HG02981 (cell line): ENCODE measurements around the gene ZNF185.

ENCODE experiments used
- ATAC-seq: cut with Tn5 transposase; IDR thresholded peaks from one replicate; pipeline ENCODE4 v1.9.1; 2021; ENCODE audit warnings: mild to moderate bottlenecking, moderate library complexity; ENCODE audit not compliant: unreplicated experiment

ZNF185 gene

GRCh38 chrX:152895121-152895520 is 2.7 kb upstream of the ZNF185 start:
- ATAC-seq: no peak

DNA sequence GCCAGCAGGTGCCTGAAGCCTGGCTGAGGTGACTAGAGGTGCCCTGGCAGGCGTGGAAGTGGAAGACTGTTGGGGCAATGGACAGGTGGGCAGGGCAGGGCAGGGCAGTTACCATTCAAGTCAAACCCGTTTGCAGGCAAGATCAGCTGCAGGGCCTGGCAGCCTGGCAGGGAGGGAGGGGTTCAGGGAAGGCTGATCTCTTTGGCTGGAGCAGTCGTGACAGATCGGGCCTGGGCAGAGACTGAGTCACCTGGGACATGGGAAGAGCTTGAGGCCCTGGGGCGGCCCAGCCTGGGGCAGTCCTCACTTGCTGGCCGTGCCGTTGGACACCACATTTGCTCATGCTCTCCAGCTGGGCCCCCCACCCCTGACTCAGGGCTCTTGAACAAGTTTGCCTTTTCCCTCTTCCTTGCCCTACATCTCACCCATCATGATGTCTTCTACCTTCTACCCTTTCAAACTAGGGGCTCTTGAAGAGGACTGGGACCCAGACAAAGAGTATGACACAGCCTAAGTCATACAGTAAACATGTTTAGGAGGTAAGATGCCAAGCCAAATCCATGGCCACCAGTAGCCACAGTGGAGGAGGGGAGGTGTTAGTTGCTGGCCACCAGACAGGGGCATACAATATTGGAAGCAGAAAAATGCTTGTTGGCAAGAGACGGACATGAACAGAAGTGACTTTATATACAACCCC is 2.0 kb upstream of the ZNF185 start:
- ATAC-seq: no peak

DNA sequence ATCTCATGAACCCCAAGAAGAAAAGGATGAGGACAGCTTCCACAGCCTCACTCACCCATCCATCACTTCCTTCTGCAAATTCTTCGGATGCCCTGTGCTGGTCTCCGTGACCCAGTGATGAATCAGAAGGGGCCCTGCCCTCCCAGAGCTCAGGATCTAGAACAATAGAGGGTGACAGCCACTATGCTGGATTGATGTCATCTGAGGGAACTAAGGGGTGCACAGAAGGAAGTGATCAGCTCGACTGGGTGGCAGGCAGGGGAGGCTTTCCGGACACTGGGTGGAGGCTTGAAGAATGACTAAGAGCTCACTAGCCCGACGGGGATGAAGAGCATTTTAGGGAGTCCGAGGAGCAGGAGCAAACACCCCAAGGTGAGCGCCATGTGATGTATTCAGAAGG is 1.4 kb upstream of the ZNF185 start:
- no peak for ATAC-seq

GRCh38 chrX:152898442-152898841 is 575 bp downstream of the ZNF185 start:
- no peak for ATAC-seq

DNA sequence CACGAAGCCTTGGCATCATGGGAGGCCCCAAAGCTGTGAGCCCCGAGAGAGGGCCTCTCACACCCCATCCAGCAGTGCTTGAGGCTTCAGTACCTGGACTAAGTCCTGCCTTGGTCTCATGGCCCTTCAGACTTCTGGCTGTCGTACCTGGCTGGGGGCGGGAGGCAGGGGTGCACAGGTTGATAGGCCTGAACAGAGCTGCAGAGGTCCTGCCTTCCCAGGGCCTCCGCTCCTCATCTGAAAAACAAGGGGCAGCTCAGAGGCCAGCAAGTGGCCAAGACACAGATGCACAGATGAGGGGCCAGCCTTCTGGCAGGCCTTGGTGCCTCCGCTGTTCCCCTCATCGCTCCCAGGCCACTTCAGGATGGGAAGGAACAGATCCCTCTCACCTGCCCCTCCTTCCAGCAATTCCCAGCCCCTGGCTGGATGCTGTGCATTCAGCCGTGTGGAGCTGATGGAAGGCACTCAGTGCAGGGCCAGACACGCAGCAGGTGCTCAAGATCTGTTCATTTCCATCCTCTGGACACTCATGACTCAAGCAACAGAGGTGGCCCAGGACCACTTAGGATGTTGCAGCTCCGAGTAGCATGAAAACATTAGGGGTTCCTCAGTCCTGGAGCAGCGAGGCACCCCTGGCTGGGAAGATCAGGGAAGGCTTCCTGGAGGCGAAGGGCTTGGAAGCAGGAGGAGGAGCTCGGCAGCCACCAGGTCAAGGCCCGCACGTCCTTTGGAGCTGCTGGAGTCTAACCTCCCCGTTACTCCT is 1.4 kb downstream of the ZNF185 start:
- ATAC-seq: no peak

DNA sequence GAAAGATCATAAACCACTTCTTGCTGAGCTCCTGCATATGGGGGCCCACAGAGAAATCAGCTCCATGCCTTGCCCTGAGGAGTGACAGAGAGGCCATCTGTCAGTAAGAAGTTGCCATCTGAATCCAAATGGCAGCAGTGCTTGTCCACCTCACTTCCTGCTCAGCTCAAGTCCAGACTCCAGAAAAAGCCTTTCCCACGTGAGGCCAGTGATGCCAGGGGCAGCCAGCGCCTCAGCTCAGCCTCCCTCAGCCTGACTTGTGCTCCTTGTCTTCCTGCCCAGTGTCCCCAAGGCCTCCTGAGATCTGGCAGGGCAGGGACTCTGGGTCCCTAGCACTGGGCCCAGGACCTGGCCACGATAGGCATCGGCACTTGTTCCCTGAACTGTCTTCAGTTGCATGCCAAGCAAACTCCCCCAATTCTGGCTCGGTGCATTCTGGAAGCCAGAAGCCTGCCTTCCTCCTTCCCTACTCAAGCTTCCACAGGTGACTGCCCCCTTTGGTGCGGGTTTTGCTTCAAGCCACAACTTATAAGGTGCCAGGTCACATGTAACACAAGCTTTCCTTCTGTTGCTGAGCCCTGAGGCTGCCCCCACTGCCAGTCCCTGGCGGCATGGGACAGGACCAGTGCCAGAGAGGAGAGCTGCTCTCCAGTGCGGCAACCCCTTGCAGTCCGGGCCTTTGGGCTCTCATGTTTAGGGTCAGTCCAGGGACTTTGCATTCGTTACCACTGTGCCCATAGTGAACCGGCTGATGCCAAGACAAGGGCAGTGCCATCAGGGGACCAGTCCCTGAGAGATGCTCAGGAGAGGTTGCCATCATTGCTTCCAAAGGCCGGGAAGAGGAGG is 2.2 kb downstream of the ZNF185 start:
- no peak for ATAC-seq

GRCh38 chrX:152900937-152901445 is 3.1 kb downstream of the ZNF185 start:
- ATAC-seq: no peak

- no peak for ATAC-seq
Observed at GRCh38 chrX:152901816-152902501, 4.1 kb downstream of the ZNF185 start.

DNA sequence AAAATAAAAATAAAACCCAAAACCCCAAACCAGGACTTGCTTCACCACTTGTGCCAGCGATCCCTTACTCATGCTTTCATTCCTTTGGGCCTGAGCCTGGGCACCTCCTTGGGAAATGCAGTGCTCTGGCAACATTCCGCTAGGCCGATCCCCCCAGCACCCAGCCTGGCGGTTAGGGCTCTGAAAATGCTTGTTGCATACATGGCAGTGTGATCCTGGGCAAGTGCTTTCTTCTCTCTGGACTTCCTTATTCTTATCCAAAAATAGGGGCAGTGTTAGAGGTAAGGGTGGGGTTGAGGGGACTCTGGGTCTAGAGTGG is 4.6 kb downstream of the ZNF185 start:
- no peak for ATAC-seq

DNA sequence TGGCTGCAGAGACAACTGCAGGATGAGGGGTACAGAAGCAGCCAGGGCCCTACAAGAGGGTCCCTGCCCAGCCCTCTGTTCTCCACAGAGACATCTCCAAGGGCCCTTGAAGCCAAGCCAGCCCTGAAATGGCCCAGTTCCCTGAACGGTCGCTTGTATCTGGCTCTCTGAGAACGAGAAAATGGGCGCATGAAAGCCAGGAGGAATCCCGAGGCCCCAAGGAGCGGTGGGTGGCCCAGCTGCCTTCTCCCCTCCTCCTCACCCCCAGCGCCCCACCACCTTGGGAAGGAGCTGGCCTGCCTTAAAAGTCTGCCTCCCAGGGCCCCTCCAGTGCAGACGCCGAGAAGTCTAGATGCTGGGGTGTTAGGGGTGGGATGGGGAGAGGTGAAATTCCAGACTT is 5.7 kb downstream of the ZNF185 start:
- ATAC-seq: no peak

- no peak for ATAC-seq
Observed at GRCh38 chrX:152904151-152905080, 6.5 kb downstream of the ZNF185 start.

- ATAC-seq: no peak
Observed at GRCh38 chrX:152905081-152905420, 7.2 kb downstream of the ZNF185 start.

GRCh38 chrX:152907084-152907651 is 9.3 kb downstream of the ZNF185 start:
- no peak for ATAC-seq

DNA sequence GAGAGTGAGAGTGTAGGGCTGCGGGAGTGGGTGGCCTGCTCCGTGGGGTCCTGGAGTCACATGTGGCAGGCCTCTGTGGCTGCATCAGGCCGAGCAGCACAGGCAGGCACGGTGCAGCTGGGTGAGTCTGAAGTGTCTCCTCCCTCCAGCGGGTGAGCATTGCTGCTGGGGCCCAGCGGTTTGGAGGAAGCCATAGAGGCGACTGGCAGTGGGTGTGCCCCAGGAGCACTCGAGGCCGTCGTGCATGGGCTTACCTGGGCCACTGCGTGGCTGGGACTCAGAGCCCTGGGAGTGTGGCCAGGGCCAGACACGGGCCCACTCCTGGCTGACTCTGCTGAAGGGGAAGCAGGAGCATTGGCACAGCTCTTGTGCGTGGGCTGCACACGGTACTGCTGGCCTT is 10.6 kb downstream of the ZNF185 start:
- no peak for ATAC-seq

GRCh38 chrX:152910018-152910417 is 12.2 kb downstream of the ZNF185 start:
- ATAC-seq: peak; percentile 86

DNA sequence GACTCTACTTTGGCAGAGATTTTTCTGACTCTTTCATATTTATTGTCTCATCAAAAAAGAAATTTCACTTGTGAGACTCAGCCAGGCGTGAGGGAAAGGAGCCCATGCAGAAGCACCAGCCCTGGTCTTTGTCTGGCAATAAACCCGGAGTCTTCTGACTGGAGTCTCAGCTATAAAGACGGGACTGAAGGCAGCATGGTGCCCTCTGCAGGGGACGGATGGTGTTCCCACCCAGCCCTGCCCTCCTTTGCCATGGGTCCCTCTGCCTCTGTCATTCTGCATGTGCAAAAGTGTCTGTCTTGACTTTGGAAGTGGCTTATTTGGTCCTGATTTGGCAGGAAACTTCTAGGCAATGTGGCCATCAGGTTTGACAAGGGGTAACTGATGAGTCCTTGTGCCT is 14.2 kb downstream of the ZNF185 start:
- no peak for ATAC-seq

DNA sequence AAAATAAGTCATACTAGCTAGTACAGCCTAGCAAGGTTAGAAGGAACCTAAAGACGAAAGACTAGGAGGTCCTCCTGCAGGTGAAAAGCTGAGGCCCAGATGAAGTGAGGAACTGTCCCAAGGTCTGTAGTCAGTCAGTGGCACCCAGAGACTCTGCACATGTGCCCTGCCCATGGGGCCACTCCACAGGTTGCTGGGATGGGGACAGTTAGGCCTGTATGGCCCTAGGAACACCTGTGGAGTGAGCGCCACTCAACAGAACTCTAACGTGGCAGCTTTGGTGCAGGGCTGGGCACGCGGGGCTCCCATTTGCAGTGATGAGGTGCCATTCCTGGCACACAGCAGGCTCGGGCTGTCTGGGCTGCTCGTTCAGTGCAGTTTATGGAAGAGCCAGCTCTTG is 14.8 kb downstream of the ZNF185 start:
- ATAC-seq: no peak

- no peak for ATAC-seq
Observed at GRCh38 chrX:152913346-152913745, 15.5 kb downstream of the ZNF185 start.

DNA sequence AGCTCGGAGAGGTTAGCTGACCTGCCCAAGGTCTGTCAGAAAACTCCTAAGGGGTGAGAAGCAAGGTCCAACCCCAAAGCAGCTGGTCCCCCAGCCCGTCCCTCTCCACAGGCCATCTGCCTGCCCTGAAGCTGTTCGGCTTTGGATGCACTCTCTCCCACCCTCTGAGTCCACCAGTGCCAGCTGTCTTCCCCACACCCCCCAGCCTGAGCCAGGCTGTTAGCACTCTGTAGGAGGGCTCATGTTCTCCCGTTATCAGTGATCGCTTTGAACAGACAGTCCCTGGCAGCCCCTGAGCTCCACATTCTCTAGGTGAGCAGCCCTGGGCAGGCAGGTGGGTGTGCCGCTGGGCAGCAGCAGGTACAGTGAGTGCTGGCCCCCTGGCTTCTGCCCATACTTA is 16.0 kb downstream of the ZNF185 start:
- no peak for ATAC-seq
